ENCODE results near the gene VPS18. TPM values are rescaled to one million over a fixed set of nuclear protein-coding genes. Genes with fewer than 3 reads are reported as not detected.

VPS18 gene
- total RNA-seq, 6 experiments from 2014 or later: 27.7 to 33.1 (median 31.2) TPM

- Mint-ChIP-seq H3K27me3 (ENCODE audit: insufficient read depth) (peaks cover 38% of the 10 kb centered on the region), H3K36me3 (ENCODE audit: low read depth) (no peaks in the 10 kb centered on the region), H3K4me1 (ENCODE audit: low read depth) (0 out of 2 replicates have a peak, but pooled peaks cover 10% of the 10 kb centered on the region), H3K4me3 (no peak overlapping the region), H3K9me3 (no peaks in the 10 kb centered on the region), H3K27ac (no peak overlapping the region)
- no peak for TF ChIP-seq CTCF (IDR thresholded peaks at IDR 0.05)
- no peak for DNase-seq
Observed at GRCh38 chr15:40846841-40847222, 47.4 kb upstream of the VPS18 start.

GRCh38 chr15:40847223-40847961 is 46.9 kb upstream of the VPS18 start:
- H3K4me3 Mint-ChIP-seq: no peak overlapping the region
- H3K36me3 Mint-ChIP-seq (ENCODE audit: low read depth): no peaks in the 10 kb centered on the region
- 0 out of 2 replicates have a peak, but pooled peaks cover 10% of the 10 kb centered on the region for H3K4me1 Mint-ChIP-seq (ENCODE audit: low read depth)
- H3K27me3 Mint-ChIP-seq (ENCODE audit: insufficient read depth): peaks cover 40% of the 10 kb centered on the region
- no peak for TF ChIP-seq CTCF (IDR thresholded peaks at IDR 0.05)
- no peak overlapping the region for H3K27ac Mint-ChIP-seq
- no peak for DNase-seq
- no peaks in the 10 kb centered on the region for H3K9me3 Mint-ChIP-seq

- H3K36me3 Mint-ChIP-seq (ENCODE audit: low read depth): no peaks in the 10 kb centered on the region
- no peak overlapping the region for H3K4me3 Mint-ChIP-seq
Observed at GRCh38 chr15:40850576-40851112, 43.6 kb upstream of the VPS18 start.

GRCh38 chr15:40852529-40852928 is 41.7 kb upstream of the VPS18 start:
- Mint-ChIP-seq H3K27me3 (ENCODE audit: insufficient read depth) (peaks cover 20% of the 10 kb centered on the region), H3K4me1 (ENCODE audit: low read depth) (peaks cover 3% of the 10 kb centered on the region), H3K36me3 (ENCODE audit: low read depth) (no peaks in the 10 kb centered on the region), H3K4me3 (no peak overlapping the region), H3K27ac (no peak overlapping the region), H3K9me3 (no peaks in the 10 kb centered on the region)
- no peak for TF ChIP-seq CTCF (IDR thresholded peaks at IDR 0.05)
- DNase-seq: no peak

More at GRCh38 chr15:40850576-40851112, 43.6 kb upstream of the VPS18 start:
- no peaks in the 10 kb centered on the region for H3K9me3 Mint-ChIP-seq
- peaks cover 29% of the 10 kb centered on the region for H3K27me3 Mint-ChIP-seq (ENCODE audit: insufficient read depth)
- H3K4me1 Mint-ChIP-seq (ENCODE audit: low read depth): no peaks in the 10 kb centered on the region
- no peak for DNase-seq
- no peak for TF ChIP-seq CTCF (IDR thresholded peaks at IDR 0.05)
- no peak overlapping the region for H3K27ac Mint-ChIP-seq

GRCh38 chr15:40853241-40853890 is 40.9 kb upstream of the VPS18 start:
- no peak overlapping the region for H3K4me3 Mint-ChIP-seq
- no peaks in the 10 kb centered on the region for H3K36me3 Mint-ChIP-seq (ENCODE audit: low read depth)
- no peak for TF ChIP-seq CTCF (IDR thresholded peaks at IDR 0.05)
- peaks cover 11% of the 10 kb centered on the region for H3K4me1 Mint-ChIP-seq (ENCODE audit: low read depth)
- H3K9me3 Mint-ChIP-seq: no peaks in the 10 kb centered on the region
- no peak overlapping the region for H3K27ac Mint-ChIP-seq
- peaks cover 20% of the 10 kb centered on the region for H3K27me3 Mint-ChIP-seq (ENCODE audit: insufficient read depth)
- no peak for DNase-seq
